Measurements from ENCODE around the gene ZNF581.

Gene ZNF581

DNA sequence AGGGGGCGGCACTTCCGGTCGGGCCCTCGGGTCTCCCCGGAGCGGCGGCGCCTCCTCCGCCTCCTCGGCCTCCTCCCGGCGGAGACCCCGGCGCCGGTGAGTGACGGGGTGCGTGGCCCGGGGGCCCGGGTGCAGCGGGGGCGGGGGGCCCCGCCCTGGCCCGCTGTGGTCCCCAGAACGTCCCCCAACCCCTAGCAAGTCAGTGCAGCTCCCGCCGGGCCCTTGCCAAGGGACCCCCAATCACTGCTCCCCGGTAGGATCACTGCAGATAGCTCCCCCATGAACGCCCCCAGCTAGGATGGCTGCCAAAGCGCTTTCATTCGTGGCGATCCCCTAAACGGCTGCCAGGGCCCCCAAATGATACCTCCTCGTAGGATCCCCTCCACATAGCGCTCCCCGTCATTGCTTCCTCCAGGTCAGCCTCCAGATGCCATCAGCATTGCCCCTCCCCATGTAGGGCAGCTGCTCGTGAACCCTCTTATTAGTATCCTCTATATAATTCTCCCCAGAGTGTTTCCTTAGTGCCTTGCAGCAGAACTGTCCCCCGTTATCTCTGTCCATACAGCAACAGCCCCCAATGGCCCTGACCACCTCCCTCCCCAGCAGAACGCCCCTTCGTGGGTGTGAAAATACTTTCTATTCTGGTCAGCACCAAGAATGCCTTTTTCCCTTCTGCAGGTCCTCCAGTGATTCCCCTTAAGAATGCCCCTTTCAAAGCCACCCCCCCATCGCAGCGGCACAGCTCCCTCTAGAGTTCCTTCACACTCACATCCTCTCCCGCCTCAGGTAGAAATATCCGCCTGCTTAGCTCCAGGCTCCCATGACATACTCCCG is 37.6 kb upstream of the ZNF581 start, which contains the start of gene ZNF865:
TSS of gene ZNF865 (plus strand) at position 11 of the 834 bp plus-strand sequence. CDS start 7,972 bp downstream, outside the sequence.
- H3K18ac ChIP-seq (ENCODE audit: low read depth in 1 of 2, low read length in 2 of 2): peak within 1 kb of the TSS; percentile 82 to 96
- peaks cover 34% of the 10 kb centered on the region for H3K79me1 ChIP-seq (replicated peaks; ENCODE audit: low read length, poor library complexity, severe bottlenecking)
- peak within 1 kb of the TSS; percentile 96 for H2BK5ac ChIP-seq (ENCODE audit: low read depth, low read length, poor library complexity, severe bottlenecking)
- DNase-seq: peak; percentile 93
- peak within 1 kb of the TSS; percentile 73 to 90 for H3K4ac ChIP-seq (ENCODE audit: low read depth in 1 of 2, low read length in 2 of 2)
- peak within 1 kb of the TSS; percentile 83 to 98 for H3K4me3 ChIP-seq (ENCODE audit: insufficient read depth in 1 of 2, low read depth in 1 of 2, low read length in 2 of 2)
- peak within 1 kb of the TSS; percentile 83 for H2BK120ac ChIP-seq (ENCODE audit: low read depth, low read length)
- peak within 1 kb of the TSS; percentile 98 for H2BK15ac ChIP-seq (ENCODE audit: low read depth, poor library complexity, severe bottlenecking)
- peak within 1 kb of the TSS; percentile 99 for H3K27ac ChIP-seq (ENCODE audit: low read length, poor library complexity, severe bottlenecking)
- peak within 1 kb of the TSS; percentile 70 for H2AK5ac ChIP-seq (ENCODE audit: low read length, severe bottlenecking)
- H2AFZ ChIP-seq (ENCODE audit: low read depth, low read length): no peak within 1 kb of the TSS
- peak within 1 kb of the TSS; percentile 98 for H3K9ac ChIP-seq (ENCODE audit: low read length)
- peaks cover 4% of the 10 kb centered on the region for H3K9me3 ChIP-seq (ENCODE audit: control insufficient read depth, low read length)
- peak within 1 kb of the TSS; percentile 74 to 98 for H3K23ac ChIP-seq (ENCODE audit: low read length in 2 of 2)
- H3K4me2 ChIP-seq (ENCODE audit: low read length, poor library complexity, severe bottlenecking): peak within 1 kb of the TSS; percentile 72
- H3K14ac ChIP-seq (ENCODE audit: low read length in 2 of 2): peak within 1 kb of the TSS; percentile 44 to 82
- H3K27me3 ChIP-seq (ENCODE audit: control insufficient read depth in 1 of 2, insufficient read depth in 1 of 2, low read length in 2 of 2): no peaks in the 10 kb centered on the region
- peaks cover 33 to 36% of the 10 kb centered on the region in 2 experiments for H3K36me3 ChIP-seq (ENCODE audit: control insufficient read depth in 1 of 2, insufficient read depth in 2 of 2, low read depth in 1 of 2, low read length in 2 of 2)
- H3K4me1 ChIP-seq (ENCODE audit: control insufficient read depth, insufficient read depth, low read depth, low read length): peaks cover 19% of the 10 kb centered on the region
- peak within 1 kb of the TSS; percentile 98 for H4K8ac ChIP-seq (ENCODE audit: low read length)
- WGBS: under 1% methylated on average over 40 of the region's 44 CpGs
- peak within 1 kb of the TSS; percentile 37 to 63 for H2BK12ac ChIP-seq (ENCODE audit: low read length in 2 of 2)
- peak within 1 kb of the TSS; percentile 91 for H4K91ac ChIP-seq (ENCODE audit: low read length)

DNA sequence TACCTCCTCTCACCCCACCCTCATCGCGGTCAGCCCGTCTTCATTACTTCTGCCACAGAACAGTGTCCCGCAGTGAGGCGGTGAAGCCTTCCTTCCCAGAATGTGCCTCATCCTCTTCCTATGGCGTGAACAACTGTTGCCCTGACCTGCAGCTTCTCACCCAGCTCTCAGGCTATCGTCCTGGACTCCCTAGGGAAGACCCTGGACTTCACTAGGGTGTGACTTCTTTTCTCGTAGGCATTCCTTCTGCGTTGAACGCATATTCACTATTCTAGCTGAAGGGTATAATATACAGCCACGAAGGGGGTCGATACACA is 37.0 kb upstream of the ZNF581 start:
- Histone ChIP-seq H3K9ac (ENCODE audit: low read length) (peak overlapping the region; percentile 98), H2BK120ac (ENCODE audit: low read depth, low read length) (no peak overlapping the region), H3K27ac (ENCODE audit: low read length, poor library complexity, severe bottlenecking) (peak overlapping the region; percentile 97), H3K14ac (ENCODE audit: low read length in 2 of 2) (peak overlapping the region in 1 of 2 experiments; percentile 68), H3K4me1 (ENCODE audit: control insufficient read depth, insufficient read depth, low read depth, low read length) (peaks cover 15% of the 10 kb centered on the region), H3K18ac (ENCODE audit: low read depth in 1 of 2, low read length in 2 of 2) (peak overlapping the region in 1 of 2 experiments; percentile 25), H2BK5ac (ENCODE audit: low read depth, low read length, poor library complexity, severe bottlenecking) (no peak overlapping the region), H3K36me3 (ENCODE audit: control insufficient read depth in 1 of 2, insufficient read depth in 2 of 2, low read depth in 1 of 2, low read length in 2 of 2) (peaks cover 36 to 42% of the 10 kb centered on the region in 2 experiments), H2BK15ac (ENCODE audit: low read depth, poor library complexity, severe bottlenecking) (no peak overlapping the region), H3K79me1 (replicated peaks; ENCODE audit: low read length, poor library complexity, severe bottlenecking) (peaks cover 36% of the 10 kb centered on the region), H2AFZ (ENCODE audit: low read depth, low read length) (no peak overlapping the region), H3K4ac (ENCODE audit: low read depth in 1 of 2, low read length in 2 of 2) (peak overlapping the region in 1 of 2 experiments; percentile 62), H2AK5ac (ENCODE audit: low read length, severe bottlenecking) (no peak overlapping the region), H4K91ac (ENCODE audit: low read length) (no peak overlapping the region), H3K27me3 (ENCODE audit: control insufficient read depth in 1 of 2, insufficient read depth in 1 of 2, low read length in 2 of 2) (no peaks in the 10 kb centered on the region), H3K23ac (ENCODE audit: low read length in 2 of 2) (no peak overlapping the region), H2BK12ac (ENCODE audit: low read length in 2 of 2) (peak overlapping the region in 1 of 2 experiments; percentile 8), H3K4me3 (ENCODE audit: insufficient read depth in 1 of 2, low read depth in 1 of 2, low read length in 2 of 2) (peak overlapping the region; percentile 31 to 98), H4K8ac (ENCODE audit: low read length) (no peak overlapping the region), H3K4me2 (ENCODE audit: low read length, poor library complexity, severe bottlenecking) (peak overlapping the region; percentile 72), H3K9me3 (ENCODE audit: control insufficient read depth, low read length) (peaks cover 4% of the 10 kb centered on the region)
- WGBS: 35% methylated on average over 12 of the region's 12 CpGs
- DNase-seq: no peak

DNA sequence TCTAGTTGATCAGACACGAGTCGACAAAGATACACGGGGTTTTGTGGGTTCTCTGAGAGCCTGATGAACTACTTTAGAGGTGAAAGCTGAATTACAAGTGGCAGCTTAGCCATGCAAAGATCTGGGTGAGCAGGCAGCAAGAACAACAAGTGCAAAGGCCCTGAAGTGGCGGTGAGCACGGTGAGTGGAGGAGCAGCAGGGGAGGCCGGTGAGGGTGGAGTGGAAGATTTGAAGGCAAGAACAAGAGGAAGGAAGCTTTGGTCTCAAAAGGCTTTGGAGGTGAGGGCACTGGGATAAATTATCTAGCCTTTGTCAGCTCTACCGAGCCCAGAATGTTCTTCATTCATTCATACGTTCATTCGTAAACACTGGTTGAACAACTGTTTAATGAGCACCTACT is 36.6 kb upstream of the ZNF581 start:
- Histone ChIP-seq H2BK5ac (ENCODE audit: low read depth, low read length, poor library complexity, severe bottlenecking) (no peak overlapping the region), H3K9ac (ENCODE audit: low read length) (peak overlapping the region; percentile 98), H3K4me1 (ENCODE audit: control insufficient read depth, insufficient read depth, low read depth, low read length) (peaks cover 14% of the 10 kb centered on the region), H3K18ac (ENCODE audit: low read depth in 1 of 2, low read length in 2 of 2) (no peak overlapping the region), H3K9me3 (ENCODE audit: control insufficient read depth, low read length) (peaks cover 4% of the 10 kb centered on the region), H2BK15ac (ENCODE audit: low read depth, poor library complexity, severe bottlenecking) (no peak overlapping the region), H3K79me1 (replicated peaks; ENCODE audit: low read length, poor library complexity, severe bottlenecking) (peaks cover 39% of the 10 kb centered on the region), H2BK120ac (ENCODE audit: low read depth, low read length) (no peak overlapping the region), H3K4ac (ENCODE audit: low read depth in 1 of 2, low read length in 2 of 2) (no peak overlapping the region), H3K27me3 (ENCODE audit: control insufficient read depth in 1 of 2, insufficient read depth in 1 of 2, low read length in 2 of 2) (no peaks in the 10 kb centered on the region), H3K23ac (ENCODE audit: low read length in 2 of 2) (no peak overlapping the region), H3K4me2 (ENCODE audit: low read length, poor library complexity, severe bottlenecking) (peak overlapping the region; percentile 72), H4K8ac (ENCODE audit: low read length) (no peak overlapping the region), H3K14ac (ENCODE audit: low read length in 2 of 2) (no peak overlapping the region), H2BK12ac (ENCODE audit: low read length in 2 of 2) (no peak overlapping the region), H3K36me3 (ENCODE audit: control insufficient read depth in 1 of 2, insufficient read depth in 2 of 2, low read depth in 1 of 2, low read length in 2 of 2) (peaks cover 36 to 46% of the 10 kb centered on the region in 2 experiments), H2AFZ (ENCODE audit: low read depth, low read length) (no peak overlapping the region), H4K91ac (ENCODE audit: low read length) (no peak overlapping the region), H3K27ac (ENCODE audit: low read length, poor library complexity, severe bottlenecking) (peak overlapping the region; percentile 97), H3K4me3 (ENCODE audit: insufficient read depth in 1 of 2, low read depth in 1 of 2, low read length in 2 of 2) (peak overlapping the region in 1 of 2 experiments; percentile 98), H2AK5ac (ENCODE audit: low read length, severe bottlenecking) (no peak overlapping the region)
- DNase-seq: no peak
- 91% methylated on average over 9 of the region's 9 CpGs for WGBS

DNA sequence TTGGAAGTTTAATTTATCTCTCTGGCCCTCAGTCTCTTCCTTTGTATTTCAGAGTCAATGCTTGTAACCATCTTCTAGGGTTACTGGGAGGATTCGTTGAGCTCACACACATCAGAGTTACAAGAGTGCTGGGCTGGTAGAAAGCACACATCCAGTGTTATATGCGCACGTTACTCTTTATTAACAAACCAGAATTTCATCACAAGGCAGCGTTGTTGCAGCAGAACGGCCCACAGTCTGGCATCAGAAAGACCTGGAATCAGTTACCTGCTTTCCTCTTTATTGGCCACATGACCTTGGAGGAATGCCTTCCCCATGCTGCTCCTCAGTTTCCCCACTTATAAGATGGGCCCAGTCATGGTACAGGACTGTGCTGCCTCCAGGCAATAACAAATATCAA is 34.1 kb upstream of the ZNF581 start:
- Histone ChIP-seq H2BK15ac (ENCODE audit: low read depth, poor library complexity, severe bottlenecking) (no peak overlapping the region), H3K4me3 (ENCODE audit: insufficient read depth in 1 of 2, low read depth in 1 of 2, low read length in 2 of 2) (no peak overlapping the region), H3K18ac (ENCODE audit: low read depth in 1 of 2, low read length in 2 of 2) (no peak overlapping the region), H3K27me3 (ENCODE audit: control insufficient read depth in 1 of 2, insufficient read depth in 1 of 2, low read length in 2 of 2) (no peaks in the 10 kb centered on the region), H4K8ac (ENCODE audit: low read length) (no peak overlapping the region), H3K23ac (ENCODE audit: low read length in 2 of 2) (no peak overlapping the region), H2AFZ (ENCODE audit: low read depth, low read length) (no peak overlapping the region), H3K14ac (ENCODE audit: low read length in 2 of 2) (no peak overlapping the region), H4K91ac (ENCODE audit: low read length) (no peak overlapping the region), H2BK5ac (ENCODE audit: low read depth, low read length, poor library complexity, severe bottlenecking) (no peak overlapping the region), H3K27ac (ENCODE audit: low read length, poor library complexity, severe bottlenecking) (no peak overlapping the region), H2AK5ac (ENCODE audit: low read length, severe bottlenecking) (no peak overlapping the region), H2BK12ac (ENCODE audit: low read length in 2 of 2) (no peak overlapping the region), H3K9me3 (ENCODE audit: control insufficient read depth, low read length) (peaks cover 4% of the 10 kb centered on the region), H3K79me1 (replicated peaks; ENCODE audit: low read length, poor library complexity, severe bottlenecking) (peaks cover 28% of the 10 kb centered on the region), H3K4me1 (ENCODE audit: control insufficient read depth, insufficient read depth, low read depth, low read length) (peaks cover 11% of the 10 kb centered on the region), H2BK120ac (ENCODE audit: low read depth, low read length) (no peak overlapping the region), H3K4ac (ENCODE audit: low read depth in 1 of 2, low read length in 2 of 2) (no peak overlapping the region), H3K4me2 (ENCODE audit: low read length, poor library complexity, severe bottlenecking) (no peak overlapping the region), H3K9ac (ENCODE audit: low read length) (no peak overlapping the region), H3K36me3 (ENCODE audit: control insufficient read depth in 1 of 2, insufficient read depth in 2 of 2, low read depth in 1 of 2, low read length in 2 of 2) (peaks cover 36 to 46% of the 10 kb centered on the region in 2 experiments)
- 98% methylated on average over 5 of the region's 5 CpGs for WGBS
- no peak for DNase-seq

All from mesenchymal stem cell (in vitro differentiated cells and primary cell).